Measurements from ENCODE around the gene VWF.

The VWF gene

DNA sequence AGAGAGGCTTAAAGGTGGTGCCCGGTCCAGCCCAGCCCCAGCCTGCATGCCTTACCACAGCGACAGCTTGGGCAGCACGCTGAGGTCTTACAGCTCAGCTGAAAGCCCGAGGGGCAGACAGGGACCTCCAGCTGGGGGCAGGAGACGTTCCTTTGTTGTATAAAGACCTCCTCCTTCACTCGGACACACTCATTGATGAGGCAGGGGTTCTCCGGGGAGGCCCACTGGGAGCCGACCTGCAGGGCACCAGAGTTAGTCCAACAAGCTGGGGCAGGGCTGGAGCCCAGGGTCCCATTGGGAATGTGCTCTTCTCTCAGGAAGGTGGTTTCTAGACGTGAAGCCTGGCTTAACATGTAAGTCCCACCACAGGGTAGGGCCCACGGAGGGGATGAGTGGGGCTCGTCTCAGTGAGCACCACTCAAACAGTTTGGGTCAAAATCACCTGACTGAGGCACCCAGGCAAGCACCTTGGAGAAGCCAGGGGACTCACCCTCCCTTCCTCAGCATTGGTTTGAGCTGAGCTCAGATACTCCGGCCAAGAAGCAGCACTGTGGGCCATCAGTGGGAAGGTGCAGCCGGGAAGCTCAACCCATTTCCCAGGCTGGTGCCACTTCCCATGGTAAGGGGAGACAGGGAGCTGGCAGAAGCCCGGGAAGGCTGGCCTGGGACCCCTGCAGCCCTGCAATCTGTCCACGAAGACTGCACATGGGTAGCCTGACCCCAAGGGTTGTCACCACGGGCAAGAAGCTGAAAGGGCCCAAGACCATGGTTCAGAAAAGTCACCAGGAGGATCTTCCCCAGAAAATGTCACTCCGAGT lies 155.1 kb downstream of the VWF start:
- Histone ChIP-seq H3K9ac (ENCODE audit: low read length in 2 of 2) (no peak overlapping the region), H3K27me3 (ENCODE audit: control insufficient read depth in 1 of 2, insufficient read depth in 2 of 2, low read length in 2 of 2) (no peaks in the 10 kb centered on the region), H3K4me3 (ENCODE audit: low read length in 2 of 2) (no peak overlapping the region), H3K4me1 (ENCODE audit: control insufficient read depth, insufficient read depth, low read length) (peaks cover 5% of the 10 kb centered on the region), H3K27ac (ENCODE audit: low read length) (no peak overlapping the region), H3K9me3 (ENCODE audit: control insufficient read depth in 2 of 2, low read length in 2 of 2) (no peaks in the 10 kb centered on the region), H3K36me3 (ENCODE audit: control insufficient read depth in 2 of 2, insufficient read depth in 2 of 2, low read length in 2 of 2) (no peaks in the 10 kb centered on the region)

DNA sequence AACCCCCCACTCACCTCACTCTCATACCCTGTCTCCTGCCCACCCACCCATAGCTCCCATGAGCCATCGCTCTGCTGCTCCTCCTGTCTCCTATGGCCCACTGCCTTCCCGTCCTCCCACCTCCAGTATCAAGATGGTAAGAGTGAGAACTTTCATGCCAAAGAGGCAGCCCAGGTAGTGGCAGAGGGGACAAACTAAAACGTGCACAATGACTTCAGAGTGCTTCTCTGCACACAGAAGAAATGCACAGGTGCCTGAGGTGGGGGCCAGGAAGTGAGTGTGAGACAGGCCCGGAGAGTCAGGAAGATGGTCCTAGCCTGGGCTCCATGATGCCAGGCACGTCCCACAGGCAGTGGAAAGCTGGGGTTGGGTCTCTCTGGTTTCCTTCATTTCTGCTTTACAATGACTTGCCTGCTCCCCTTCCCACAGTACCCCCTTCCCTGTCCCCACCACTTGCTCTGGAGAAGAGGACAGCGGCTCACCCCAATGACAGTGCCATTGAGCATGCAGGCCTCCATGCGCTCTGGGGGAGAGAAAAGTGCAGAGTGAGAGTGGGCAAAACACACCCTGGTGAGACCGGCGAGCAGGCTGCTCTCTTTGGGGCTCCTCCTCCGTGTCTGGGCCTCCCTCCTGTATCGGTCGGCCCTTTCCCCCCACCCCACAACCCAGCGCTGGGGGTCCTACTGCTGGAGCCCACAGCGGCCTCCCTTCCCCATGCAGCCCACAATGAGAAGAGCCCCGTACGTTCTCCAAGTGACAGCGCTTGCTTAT lies 156.6 kb downstream of the VWF start:
- H3K27ac ChIP-seq (ENCODE audit: low read length): no peak overlapping the region
- no peaks in the 10 kb centered on the region for H3K36me3 ChIP-seq (ENCODE audit: control insufficient read depth in 2 of 2, insufficient read depth in 2 of 2, low read length in 2 of 2)
- no peaks in the 10 kb centered on the region for H3K9me3 ChIP-seq (ENCODE audit: control insufficient read depth in 2 of 2, low read length in 2 of 2)
- no peaks in the 10 kb centered on the region for H3K27me3 ChIP-seq (ENCODE audit: control insufficient read depth in 1 of 2, insufficient read depth in 2 of 2, low read length in 2 of 2)
- no peak overlapping the region for H3K4me3 ChIP-seq (ENCODE audit: low read length in 2 of 2)
- no peak overlapping the region for H3K9ac ChIP-seq (ENCODE audit: low read length in 2 of 2)
- peaks cover 5% of the 10 kb centered on the region for H3K4me1 ChIP-seq (ENCODE audit: control insufficient read depth, insufficient read depth, low read length)

DNA sequence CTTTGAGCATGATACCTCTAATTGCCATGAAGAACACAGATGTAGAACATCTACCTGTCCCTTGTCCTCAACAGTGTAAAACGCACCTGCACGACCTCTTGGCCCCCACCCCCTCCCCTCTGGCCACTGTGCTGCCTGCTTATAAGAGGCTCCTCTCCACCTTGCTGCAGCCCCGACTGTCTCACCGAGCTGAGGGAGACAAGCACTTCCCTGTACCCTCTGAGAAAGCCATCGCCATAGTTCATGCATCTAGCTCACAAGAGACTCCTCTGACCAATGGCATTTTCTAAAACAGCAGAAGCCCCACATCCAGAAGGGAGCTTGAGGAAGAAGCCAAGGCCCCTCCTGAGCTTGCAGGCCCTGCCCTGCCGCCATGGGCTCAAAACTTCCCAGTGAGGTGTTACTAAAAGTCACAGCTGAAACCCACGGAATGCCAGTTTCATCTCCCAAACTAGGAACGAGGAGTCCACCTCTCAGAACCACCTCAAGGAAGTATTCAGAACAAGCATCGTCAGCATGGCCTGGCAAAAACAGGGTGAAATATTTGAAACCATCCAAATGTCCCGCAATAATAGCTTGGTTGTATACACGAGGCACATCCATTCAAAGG lies 157.9 kb downstream of the VWF start:
- Histone ChIP-seq H3K4me3 (ENCODE audit: low read length in 2 of 2) (no peak overlapping the region), H3K36me3 (ENCODE audit: control insufficient read depth in 2 of 2, insufficient read depth in 2 of 2, low read length in 2 of 2) (no peaks in the 10 kb centered on the region), H3K9me3 (ENCODE audit: control insufficient read depth in 2 of 2, low read length in 2 of 2) (no peaks in the 10 kb centered on the region), H3K4me1 (ENCODE audit: control insufficient read depth, insufficient read depth, low read length) (peaks cover under 1% of the 10 kb centered on the region), H3K9ac (ENCODE audit: low read length in 2 of 2) (no peak overlapping the region), H3K27ac (ENCODE audit: low read length) (no peak overlapping the region), H3K27me3 (ENCODE audit: control insufficient read depth in 1 of 2, insufficient read depth in 2 of 2, low read length in 2 of 2) (no peaks in the 10 kb centered on the region)

DNA sequence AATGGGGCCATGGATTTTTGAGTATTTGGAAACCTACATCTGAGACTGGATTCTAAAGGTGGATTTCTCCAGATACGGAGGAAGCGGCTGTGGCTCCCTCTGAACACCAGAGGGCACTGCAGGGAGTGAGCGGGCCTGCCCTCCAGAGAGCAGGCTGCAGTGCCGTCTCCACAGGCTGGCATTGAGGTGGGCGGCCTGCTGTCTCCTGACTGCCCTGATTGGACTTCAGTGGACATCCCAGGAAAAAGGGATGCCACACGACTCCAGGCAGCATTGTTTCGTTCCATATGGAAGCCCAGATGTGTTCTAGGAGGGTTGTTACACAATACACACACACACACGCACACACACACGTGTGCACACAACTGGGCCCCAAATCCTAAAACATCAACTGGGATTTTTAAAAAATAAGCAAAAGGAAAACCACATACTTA lies 158.5 kb downstream of the VWF start:
- H3K4me1 ChIP-seq (ENCODE audit: control insufficient read depth, insufficient read depth, low read length): no peaks in the 10 kb centered on the region
- no peaks in the 10 kb centered on the region for H3K36me3 ChIP-seq (ENCODE audit: control insufficient read depth in 2 of 2, insufficient read depth in 2 of 2, low read length in 2 of 2)
- H3K4me3 ChIP-seq (ENCODE audit: low read length in 2 of 2): no peak overlapping the region
- H3K9me3 ChIP-seq (ENCODE audit: control insufficient read depth in 2 of 2, low read length in 2 of 2): no peaks in the 10 kb centered on the region
- no peak overlapping the region for H3K27ac ChIP-seq (ENCODE audit: low read length)
- no peaks in the 10 kb centered on the region for H3K27me3 ChIP-seq (ENCODE audit: control insufficient read depth in 1 of 2, insufficient read depth in 2 of 2, low read length in 2 of 2)
- H3K9ac ChIP-seq (ENCODE audit: low read length in 2 of 2): no peak overlapping the region

DNA sequence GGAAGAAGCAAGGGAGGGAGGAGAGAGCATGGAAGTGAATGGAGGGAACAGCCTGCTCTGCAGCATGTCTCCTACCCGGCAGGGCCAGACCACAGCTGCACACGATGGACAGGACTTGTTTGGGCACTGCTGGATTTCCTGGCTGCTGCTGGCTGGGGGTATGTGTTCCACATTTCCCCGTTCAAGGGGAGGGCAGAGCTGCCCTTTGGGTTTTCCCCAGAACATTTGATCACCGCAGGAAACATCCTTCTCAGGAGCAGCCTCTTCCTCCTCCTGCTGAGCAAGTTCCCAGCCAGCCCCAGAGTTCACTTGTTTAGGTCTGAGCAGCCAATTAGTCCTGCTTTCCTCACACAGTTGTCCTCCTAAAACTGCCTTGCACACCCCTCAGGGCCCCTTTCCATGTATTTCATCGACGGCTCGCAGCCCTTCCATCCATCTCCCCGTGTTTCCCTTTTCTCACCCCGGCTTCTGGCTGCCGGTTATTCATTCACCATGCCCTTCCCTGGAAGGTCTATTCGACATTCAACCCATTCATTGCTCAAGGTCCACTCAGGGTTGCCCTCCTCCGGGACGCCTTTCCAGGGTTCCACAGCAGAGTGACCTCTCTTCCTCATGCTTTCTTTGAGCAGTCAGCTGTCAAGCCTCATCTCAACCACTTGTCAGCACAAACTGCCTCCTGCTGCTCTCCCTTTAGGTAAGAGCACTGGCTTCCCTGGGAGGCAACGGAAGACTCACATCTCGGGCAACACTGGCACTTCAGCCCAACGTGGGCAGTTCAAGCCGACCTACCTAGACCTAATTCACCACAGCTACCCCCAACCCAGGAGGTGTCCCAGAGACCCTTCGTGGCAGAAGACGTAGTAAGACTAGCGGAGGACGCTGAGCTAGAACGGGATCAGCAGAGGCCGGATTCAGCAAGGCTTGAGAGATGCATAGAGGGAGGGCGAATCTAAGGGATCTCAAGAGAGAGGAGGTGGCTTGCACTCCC lies 159.3 kb downstream of the VWF start:
- no peak overlapping the region for H3K27ac ChIP-seq (ENCODE audit: low read length)
- H3K27me3 ChIP-seq (ENCODE audit: control insufficient read depth in 1 of 2, insufficient read depth in 2 of 2, low read length in 2 of 2): no peaks in the 10 kb centered on the region
- H3K4me1 ChIP-seq (ENCODE audit: control insufficient read depth, insufficient read depth, low read length): no peaks in the 10 kb centered on the region
- no peak overlapping the region for H3K9ac ChIP-seq (ENCODE audit: low read length in 2 of 2)
- no peak overlapping the region for H3K4me3 ChIP-seq (ENCODE audit: low read length in 2 of 2)
- no peaks in the 10 kb centered on the region for H3K36me3 ChIP-seq (ENCODE audit: control insufficient read depth in 2 of 2, insufficient read depth in 2 of 2, low read length in 2 of 2)
- no peaks in the 10 kb centered on the region for H3K9me3 ChIP-seq (ENCODE audit: control insufficient read depth in 2 of 2, low read length in 2 of 2)

DNA sequence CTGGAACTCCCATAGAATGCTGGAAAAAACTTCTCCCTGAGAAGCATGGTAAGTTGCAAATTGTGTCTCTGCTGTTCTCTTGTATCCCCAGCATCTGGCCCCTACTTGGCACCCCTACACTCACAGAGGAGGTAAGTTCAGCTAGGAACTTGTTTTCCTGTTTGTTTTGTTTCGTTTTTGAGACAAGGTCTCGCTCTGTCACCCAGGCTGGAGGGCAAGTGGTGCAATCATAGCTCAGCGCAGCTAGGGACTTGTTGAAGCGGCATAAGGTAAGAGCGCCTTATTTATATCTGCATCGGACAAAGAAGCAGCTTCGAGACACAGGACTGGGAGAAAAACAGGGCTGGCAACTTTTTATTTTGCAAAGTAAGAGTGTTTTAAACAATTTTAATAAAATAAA lies 161.0 kb downstream of the VWF start:
- no peaks in the 10 kb centered on the region for H3K36me3 ChIP-seq (ENCODE audit: control insufficient read depth in 2 of 2, insufficient read depth in 2 of 2, low read length in 2 of 2)
- no peaks in the 10 kb centered on the region for H3K27me3 ChIP-seq (ENCODE audit: control insufficient read depth in 1 of 2, insufficient read depth in 2 of 2, low read length in 2 of 2)
- H3K27ac ChIP-seq (ENCODE audit: low read length): no peak overlapping the region
- H3K9ac ChIP-seq (ENCODE audit: low read length in 2 of 2): no peak overlapping the region
- no peaks in the 10 kb centered on the region for H3K9me3 ChIP-seq (ENCODE audit: control insufficient read depth in 2 of 2, low read length in 2 of 2)
- H3K4me1 ChIP-seq (ENCODE audit: control insufficient read depth, insufficient read depth, low read length): no peaks in the 10 kb centered on the region
- H3K4me3 ChIP-seq (ENCODE audit: low read length in 2 of 2): no peak overlapping the region

DNA sequence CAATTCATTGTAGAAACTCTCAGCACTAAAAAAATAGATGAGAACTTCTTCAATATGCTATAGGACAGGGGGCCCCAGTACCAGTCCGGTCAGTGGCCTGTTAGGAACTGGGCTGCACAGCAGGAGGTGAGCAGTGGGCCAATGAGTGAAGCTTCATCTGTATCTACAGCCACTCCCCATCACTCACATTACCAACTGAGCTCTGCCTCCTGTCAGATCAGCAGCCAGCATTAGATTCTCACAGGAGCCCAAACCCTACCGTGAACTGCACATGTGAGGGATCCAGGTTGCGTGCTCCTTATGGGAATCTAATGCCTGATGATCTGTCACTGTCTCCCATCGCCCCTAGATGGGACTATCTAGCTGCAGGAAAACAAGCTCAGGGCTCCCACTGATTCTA lies 163.7 kb downstream of the VWF start:
- no peaks in the 10 kb centered on the region for H3K36me3 ChIP-seq (ENCODE audit: control insufficient read depth in 2 of 2, insufficient read depth in 2 of 2, low read length in 2 of 2)
- H3K9ac ChIP-seq (ENCODE audit: low read length in 2 of 2): no peak overlapping the region
- no peaks in the 10 kb centered on the region for H3K27me3 ChIP-seq (ENCODE audit: control insufficient read depth in 1 of 2, insufficient read depth in 2 of 2, low read length in 2 of 2)
- no peaks in the 10 kb centered on the region for H3K9me3 ChIP-seq (ENCODE audit: control insufficient read depth in 2 of 2, low read length in 2 of 2)
- no peak overlapping the region for H3K4me3 ChIP-seq (ENCODE audit: low read length in 2 of 2)
- no peak overlapping the region for H3K27ac ChIP-seq (ENCODE audit: low read length)
- H3K4me1 ChIP-seq (ENCODE audit: control insufficient read depth, insufficient read depth, low read length): no peaks in the 10 kb centered on the region

DNA sequence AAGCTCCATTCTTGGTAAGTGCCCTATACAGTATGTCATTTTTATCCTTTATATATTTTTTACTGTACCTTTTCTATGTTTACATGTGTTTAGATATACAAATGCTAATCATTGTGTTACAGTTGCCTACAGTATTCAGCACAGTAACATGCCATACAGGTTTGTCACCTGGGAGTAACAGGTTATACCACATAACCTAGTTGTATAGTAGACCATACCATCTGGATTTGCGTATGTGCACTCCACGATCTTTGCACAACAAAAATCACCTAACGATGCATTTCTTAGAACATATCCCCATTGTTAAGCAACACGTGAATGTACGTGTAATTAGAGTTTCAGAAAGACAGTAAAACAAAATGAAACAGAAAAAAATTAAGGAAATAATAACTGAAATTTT lies 167.5 kb downstream of the VWF start:
- H3K36me3 ChIP-seq (ENCODE audit: control insufficient read depth in 2 of 2, insufficient read depth in 2 of 2, low read length in 2 of 2): no peaks in the 10 kb centered on the region
- H3K4me3 ChIP-seq (ENCODE audit: low read length in 2 of 2): no peak overlapping the region
- H3K4me1 ChIP-seq (ENCODE audit: control insufficient read depth, insufficient read depth, low read length): no peaks in the 10 kb centered on the region
- H3K27me3 ChIP-seq (ENCODE audit: control insufficient read depth in 1 of 2, insufficient read depth in 2 of 2, low read length in 2 of 2): no peaks in the 10 kb centered on the region
- H3K9ac ChIP-seq (ENCODE audit: low read length in 2 of 2): no peak overlapping the region
- H3K9me3 ChIP-seq (ENCODE audit: control insufficient read depth in 2 of 2, low read length in 2 of 2): no peaks in the 10 kb centered on the region
- no peak overlapping the region for H3K27ac ChIP-seq (ENCODE audit: low read length)

DNA sequence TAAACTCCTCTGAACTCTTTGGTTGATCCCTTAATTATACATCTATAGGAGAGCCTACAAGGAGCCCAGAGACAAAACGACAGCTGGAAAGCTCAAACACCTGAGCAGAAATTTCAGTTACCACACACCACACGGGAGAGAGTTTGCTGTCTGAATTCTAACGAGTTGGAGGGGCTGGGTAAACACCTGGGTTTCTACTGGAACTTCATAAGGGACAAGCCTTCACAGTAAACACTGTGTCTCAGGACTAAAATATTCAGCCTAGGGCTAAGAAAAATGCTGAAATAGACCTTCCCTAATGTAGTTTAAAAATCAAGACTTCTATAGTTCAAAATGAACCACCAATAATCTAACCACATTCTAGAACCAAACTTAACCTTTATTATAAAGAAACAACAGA lies 169.8 kb downstream of the VWF start:
- Histone ChIP-seq H3K4me3 (ENCODE audit: low read length in 2 of 2) (no peak overlapping the region), H3K27ac (ENCODE audit: low read length) (no peak overlapping the region), H3K9me3 (ENCODE audit: control insufficient read depth in 2 of 2, low read length in 2 of 2) (no peaks in the 10 kb centered on the region), H3K9ac (ENCODE audit: low read length in 2 of 2) (no peak overlapping the region), H3K36me3 (ENCODE audit: control insufficient read depth in 2 of 2, insufficient read depth in 2 of 2, low read length in 2 of 2) (no peaks in the 10 kb centered on the region), H3K4me1 (ENCODE audit: control insufficient read depth, insufficient read depth, low read length) (no peaks in the 10 kb centered on the region), H3K27me3 (ENCODE audit: control insufficient read depth in 1 of 2, insufficient read depth in 2 of 2, low read length in 2 of 2) (peaks cover 3 to 5% of the 10 kb centered on the region in 2 donors)

Data from stomach smooth muscle (tissue), 2 donors.